ENCODE data around the gene COL18A1.

Gene COL18A1

DNA sequence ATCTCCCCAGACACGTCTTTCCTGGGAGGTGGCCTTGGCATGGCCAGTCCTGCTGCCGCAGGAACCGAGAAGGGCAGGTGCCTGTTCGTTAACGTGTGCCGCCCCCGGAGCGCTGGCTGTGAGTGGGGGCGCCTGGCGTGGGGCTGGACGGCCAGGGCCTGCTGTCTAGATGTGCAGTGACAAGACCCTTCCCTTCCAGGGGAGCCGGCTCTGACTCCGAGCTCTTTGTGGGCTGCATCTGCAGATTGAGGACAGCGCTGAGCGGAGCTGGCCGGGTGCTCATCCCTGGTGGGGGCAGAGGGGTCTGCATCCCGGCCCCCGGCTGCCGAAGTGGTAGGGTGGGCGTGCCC, 13.0 kb downstream of the COL18A1 start:
- in situ Hi-C loops (cut with HindIII; ENCODE audit: low sequenced_read_pairs), result no loop called here
- TF ChIP-seq, protein P1, sequence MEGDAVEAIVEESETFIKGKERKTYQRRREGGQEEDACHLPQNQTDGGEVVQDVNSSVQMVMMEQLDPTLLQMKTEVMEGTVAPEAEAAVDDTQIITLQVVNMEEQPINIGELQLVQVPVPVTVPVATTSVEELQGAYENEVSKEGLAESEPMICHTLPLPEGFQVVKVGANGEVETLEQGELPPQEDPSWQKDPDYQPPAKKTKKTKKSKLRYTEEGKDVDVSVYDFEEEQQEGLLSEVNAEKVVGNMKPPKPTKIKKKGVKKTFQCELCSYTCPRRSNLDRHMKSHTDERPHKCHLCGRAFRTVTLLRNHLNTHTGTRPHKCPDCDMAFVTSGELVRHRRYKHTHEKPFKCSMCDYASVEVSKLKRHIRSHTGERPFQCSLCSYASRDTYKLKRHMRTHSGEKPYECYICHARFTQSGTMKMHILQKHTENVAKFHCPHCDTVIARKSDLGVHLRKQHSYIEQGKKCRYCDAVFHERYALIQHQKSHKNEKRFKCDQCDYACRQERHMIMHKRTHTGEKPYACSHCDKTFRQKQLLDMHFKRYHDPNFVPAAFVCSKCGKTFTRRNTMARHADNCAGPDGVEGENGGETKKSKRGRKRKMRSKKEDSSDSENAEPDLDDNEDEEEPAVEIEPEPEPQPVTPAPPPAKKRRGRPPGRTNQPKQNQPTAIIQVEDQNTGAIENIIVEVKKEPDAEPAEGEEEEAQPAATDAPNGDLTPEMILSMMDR (IDR thresholded peaks at IDR 0.05; ENCODE audit: low read depth, low read length, missing control alignments), result no peak
- H3K4me3 ChIP-seq (ENCODE audit: low read depth, low read length), result no peak overlapping the region
- DNase-seq (ENCODE audit: low read depth), result no peak

GRCh38 chr21:45418301-45419071, 13.5 kb downstream of the COL18A1 start:
- TF ChIP-seq, protein P1 (IDR thresholded peaks at IDR 0.05; ENCODE audit: low read depth, low read length, missing control alignments), result no peak
- in situ Hi-C loops (cut with HindIII; ENCODE audit: low sequenced_read_pairs), result no loop called here
- no peak for DNase-seq (ENCODE audit: low read depth)
- no peak overlapping the region for H3K4me3 ChIP-seq (ENCODE audit: low read depth, low read length)

DNA sequence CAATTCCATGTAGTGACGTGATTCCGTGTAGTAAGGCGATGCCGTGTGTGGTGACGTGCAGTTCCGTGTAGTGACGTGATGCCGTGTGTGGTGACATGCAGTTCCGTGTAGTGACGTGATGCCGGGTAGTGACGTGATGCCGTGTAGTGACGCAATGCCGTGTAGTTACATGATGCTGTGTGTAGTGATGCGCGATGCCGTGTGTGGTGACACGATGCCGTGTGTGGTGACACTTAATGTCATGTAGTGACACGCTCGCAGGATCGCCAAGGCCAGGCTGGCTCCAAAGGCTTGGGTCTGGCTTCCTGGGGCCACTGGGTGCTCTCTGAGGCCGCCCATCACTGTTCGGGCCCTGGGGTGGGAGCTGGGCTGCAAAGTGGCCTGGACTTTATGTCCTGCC, 14.2 kb downstream of the COL18A1 start:
- in situ Hi-C loops (cut with HindIII; ENCODE audit: low sequenced_read_pairs), result no loop called here

DNA sequence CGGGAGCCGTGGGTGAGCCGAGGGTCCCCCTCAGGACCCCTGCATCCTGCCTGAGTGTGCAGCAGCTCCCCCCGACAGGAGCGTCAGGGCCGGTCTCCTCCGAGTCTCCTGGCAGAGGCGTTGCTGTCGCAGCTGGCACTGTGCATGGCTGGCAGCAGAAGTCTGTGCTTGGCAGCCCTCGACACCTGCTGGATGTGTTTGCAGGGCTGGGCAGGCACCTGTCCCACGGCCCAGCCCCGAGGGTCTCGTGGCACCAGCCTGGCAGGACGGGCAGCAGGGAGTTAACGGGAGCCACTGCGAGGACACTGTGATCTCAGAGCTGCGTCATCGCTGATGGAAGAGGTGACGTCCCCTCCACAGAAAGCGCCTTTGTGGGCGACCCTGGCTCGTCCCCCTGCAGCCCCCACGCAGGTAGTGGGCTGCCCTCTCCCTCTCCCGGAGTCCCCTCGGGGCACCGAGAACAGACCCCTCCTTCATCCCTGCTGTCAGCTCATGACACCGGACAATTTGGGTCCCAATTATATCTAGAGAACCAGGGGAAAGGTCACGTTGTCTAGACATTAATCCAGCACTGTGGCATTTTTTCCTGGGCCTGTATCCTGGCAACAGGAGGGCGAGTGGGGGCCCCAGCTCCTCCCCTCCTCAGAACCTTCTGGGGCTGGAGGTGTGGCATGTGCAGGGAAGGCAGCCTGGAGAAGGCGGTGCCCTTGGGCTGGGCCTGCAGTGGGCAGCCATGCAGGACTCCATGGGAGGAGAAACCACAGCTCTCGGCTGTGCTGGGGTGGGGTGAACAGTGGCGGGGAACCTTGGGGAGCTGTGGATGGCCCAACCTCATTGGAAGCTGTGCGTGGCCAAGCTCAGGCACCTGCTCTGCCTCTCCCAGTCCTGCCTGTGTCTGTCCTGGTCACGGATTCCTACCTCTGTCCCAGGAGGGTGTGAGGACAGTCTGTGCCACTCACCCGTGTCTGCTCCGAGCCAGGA, 15.4 kb downstream of the COL18A1 start:
- no peak overlapping the region for H3K4me3 ChIP-seq (ENCODE audit: low read depth, low read length)
- in situ Hi-C loops (cut with HindIII; ENCODE audit: low sequenced_read_pairs), result no loop called here
- TF ChIP-seq, protein P1 (IDR thresholded peaks at IDR 0.05; ENCODE audit: low read depth, low read length, missing control alignments), result no peak
- DNase-seq (ENCODE audit: low read depth), result no peak

More for the DNA sequence above, 14.2 kb downstream of the COL18A1 start:
- no peak overlapping the region for H3K4me3 ChIP-seq (ENCODE audit: low read depth, low read length)
- DNase-seq (ENCODE audit: low read depth), result no peak
- TF ChIP-seq, protein P1 (IDR thresholded peaks at IDR 0.05; ENCODE audit: low read depth, low read length, missing control alignments), result no peak

GRCh38 chr21:45421071-45421845, 16.3 kb downstream of the COL18A1 start:
- in situ Hi-C loops (cut with HindIII; ENCODE audit: low sequenced_read_pairs), result no loop called here
- DNase-seq (ENCODE audit: low read depth), result no peak
- TF ChIP-seq, protein P1 (IDR thresholded peaks at IDR 0.05; ENCODE audit: low read depth, low read length, missing control alignments), result no peak
- no peak overlapping the region for H3K4me3 ChIP-seq (ENCODE audit: low read depth, low read length)

All from astrocyte of the cerebellum (primary cell).